Effector CD8-positive, alpha-beta T cell (primary cell): ENCODE data around the gene ADGRG3.

Experiments used
- DNase-seq: peaks from one replicate; lab custom pipeline; 2025; lab: John Stamatoyannopoulos, UW

Gene ADGRG3

DNA sequence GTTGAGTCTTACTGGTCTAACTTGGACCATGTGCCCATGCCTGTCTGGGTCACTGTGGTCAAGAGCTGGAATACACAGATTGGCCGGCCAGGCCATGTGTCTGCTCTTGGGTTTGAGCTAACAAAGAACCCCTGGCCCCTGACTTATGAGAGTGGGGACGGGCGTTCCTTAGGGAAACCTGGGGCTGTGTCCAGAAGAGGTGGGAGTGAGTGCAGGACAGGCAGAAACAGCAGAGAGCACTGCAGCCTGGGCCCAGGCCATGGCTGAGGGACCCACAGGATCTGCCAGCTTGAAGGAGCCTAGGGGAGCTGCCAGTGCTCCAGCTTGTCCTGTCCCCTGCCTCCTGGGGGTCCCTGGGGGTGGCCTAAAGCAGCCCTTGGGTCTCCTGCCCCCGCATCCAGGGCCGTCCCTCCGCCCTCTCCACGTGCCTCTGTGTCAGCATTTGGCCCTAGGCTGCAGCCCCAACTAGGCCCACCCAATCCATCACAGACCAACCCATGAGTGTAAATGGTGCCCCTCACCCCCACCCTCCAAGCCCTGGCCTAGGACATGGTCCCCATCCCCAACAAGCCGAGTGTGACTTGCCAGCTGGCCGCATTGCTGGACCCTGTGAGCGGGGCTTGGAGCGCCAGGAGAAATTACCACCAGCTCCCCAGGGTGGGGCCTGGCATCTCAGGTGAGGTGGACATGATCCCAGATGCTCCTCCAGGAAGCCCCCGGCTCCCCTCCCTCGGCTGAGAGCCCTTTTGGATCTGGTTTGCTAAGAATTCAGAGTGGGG lies 14.0 kb downstream of the ADGRG3 start:
- DNase-seq: no peak

DNA sequence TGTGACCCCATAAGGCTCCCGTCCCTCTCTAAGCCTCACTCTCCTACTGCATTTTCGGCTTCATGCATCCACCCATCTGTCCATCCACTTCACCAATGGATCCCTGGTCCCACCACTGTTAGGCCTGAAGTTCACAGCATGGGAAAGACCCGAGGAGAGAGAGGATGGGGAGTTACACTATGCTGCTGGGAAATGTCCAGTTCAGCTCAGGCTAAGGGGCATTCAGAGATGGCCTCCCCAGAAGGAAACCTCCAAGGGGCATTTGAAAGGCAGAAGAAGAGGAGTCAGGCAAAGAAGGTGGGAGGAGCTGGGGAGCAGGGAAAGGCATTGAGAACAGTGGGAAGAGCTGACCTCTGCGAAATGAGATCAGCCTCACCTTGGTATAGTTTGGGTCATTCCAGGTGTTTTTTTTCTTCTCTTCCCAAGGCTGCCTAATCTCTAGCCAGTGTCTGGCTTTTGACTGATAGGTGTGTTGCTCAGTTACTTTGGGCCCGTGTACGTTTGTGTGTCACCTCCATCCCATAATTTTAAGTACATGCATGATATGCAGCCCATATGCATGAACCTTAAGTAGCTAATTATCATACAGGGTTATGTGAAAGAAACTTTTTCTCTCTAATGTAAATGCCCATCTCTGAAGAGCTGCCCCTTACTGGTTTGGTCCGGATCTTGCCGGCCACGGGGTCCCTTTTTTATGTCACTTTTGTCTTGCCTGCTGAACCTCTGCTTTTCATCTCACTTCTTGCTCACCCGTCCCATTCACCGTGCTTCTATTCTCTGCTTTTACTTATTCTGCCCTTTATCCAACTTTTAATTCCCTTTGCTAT lies 14.9 kb downstream of the ADGRG3 start:
- no peak for DNase-seq

DNA sequence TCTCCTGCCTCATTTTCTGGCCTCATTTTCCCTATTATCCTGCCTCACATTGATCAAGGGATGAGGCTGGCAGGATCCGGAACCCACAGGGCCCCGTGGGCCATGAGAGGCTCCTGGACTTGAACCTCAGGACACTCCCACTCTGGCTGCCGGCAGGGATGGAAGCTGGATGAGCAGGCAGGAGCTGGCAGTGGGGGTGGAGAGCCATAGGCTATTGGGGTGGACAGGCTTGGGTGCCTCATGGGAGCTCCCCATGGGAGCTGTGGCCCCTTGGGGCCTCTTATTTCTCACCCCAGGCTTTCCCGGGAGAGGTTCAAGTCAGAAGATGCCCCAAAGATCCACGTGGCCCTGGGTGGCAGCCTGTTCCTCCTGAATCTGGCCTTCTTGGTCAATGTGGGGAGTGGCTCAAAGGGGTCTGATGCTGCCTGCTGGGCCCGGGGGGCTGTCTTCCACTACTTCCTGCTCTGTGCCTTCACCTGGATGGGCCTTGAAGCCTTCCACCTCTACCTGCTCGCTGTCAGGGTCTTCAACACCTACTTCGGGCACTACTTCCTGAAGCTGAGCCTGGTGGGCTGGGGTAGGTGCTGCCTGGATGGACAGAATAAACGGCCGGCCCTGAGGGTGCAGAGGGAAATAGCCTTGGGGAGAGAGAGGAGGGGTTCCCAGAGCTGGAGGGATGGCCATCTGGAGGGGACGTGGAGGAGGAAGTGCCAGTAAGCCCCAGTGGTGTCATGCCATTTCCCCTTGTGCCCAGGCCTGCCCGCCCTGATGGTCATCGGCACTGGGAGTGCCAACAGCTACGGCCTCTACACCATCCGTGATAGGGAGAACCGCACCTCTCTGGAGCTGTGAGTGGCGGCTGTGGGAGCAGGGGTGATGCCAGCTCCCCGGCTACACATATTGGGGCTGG lies 15.8 kb downstream of the ADGRG3 start:
- DNase-seq: no peak

DNA sequence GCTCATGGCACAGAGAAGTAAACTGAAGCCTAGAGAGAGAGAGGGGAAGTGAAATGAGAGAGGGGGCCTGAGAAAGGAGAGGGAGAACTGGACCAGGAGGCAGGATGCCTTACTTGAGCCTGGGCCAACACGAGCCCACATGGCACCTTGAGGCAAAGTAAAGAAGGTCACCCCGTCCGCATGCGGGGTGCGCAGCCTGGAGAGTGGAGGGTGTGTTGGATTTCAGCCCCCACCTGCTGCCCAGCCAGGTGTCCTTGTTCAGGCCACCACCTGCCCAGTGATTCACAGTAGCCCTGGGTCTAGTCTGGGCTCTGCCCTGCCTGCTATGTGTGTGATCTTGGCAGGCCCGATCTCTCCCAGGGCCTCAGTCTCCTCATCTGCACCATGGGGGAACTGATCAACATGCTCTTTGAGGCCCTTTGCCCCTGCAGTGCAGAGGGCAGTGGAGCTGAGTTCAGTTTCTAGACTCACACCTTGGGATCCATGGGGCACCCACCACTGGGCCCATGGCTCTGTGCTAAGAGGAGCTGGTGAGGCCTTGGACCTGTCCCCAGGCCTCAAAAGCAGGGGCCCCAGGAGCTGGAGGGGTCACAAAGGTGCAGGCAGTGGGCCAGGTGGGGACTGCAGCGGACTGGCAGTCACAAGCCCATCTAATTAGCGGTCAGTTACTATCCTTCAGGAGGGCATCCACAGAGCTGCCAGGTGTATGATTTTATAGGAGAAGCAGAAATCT lies 16.7 kb downstream of the ADGRG3 start:
- no peak for DNase-seq

DNA sequence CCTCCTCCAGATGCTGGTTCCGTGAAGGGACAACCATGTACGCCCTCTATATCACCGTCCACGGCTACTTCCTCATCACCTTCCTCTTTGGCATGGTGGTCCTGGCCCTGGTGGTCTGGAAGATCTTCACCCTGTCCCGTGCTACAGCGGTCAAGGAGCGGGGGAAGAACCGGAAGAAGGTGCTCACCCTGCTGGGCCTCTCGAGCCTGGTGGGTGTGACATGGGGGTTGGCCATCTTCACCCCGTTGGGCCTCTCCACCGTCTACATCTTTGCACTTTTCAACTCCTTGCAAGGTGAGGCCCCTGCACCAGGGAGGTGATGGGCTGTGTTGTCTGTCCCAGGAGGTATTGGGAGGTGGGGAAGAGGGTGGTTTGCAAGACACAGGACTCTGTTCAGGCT lies 17.5 kb downstream of the ADGRG3 start:
- no peak for DNase-seq

DNA sequence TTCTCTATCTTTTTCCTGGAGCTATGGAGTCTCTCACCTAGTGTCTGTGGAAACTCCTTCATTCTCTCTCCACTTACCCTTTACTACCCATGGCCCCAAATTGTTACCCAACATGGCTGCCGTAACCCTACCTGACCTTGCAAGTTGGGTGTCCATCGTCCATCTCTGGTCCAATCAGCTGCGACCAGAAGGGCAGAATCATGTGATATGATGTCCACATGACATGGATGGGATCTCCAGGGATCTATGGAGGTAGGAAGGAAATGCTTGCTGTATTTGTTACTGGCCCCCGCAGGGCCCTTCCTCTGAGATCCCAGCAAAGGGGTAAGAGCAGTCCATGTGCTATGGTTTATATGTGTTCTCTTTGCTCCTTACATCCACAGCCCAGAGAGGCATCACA lies 18.5 kb downstream of the ADGRG3 start:
- no peak for DNase-seq

DNA sequence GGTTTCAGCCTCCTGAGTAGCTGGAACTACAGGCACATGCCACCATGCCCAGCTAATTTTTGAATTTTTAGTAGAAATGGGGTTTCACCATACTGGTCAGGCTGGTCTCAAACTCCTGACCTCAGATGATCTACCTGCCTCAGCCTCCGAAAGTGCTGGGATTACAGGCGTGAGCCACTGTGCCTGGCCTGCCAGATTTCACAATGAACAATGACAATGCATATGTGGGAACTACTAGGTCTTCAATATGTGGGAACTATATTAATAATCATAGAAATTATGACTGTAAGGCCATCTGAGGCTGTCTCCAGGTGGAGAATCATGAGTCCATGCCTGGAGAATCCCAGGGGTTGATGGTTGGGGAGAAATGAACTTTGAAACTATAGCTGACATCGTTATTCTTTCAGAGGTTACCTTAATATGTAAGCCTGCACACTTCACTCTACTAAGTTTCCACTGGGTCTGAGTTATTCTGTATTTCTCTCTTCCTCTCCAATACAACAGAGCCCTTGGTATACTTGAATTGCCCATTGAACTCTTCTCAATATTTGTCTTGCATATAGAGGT lies 19.3 kb downstream of the ADGRG3 start:
- DNase-seq: no peak

DNA sequence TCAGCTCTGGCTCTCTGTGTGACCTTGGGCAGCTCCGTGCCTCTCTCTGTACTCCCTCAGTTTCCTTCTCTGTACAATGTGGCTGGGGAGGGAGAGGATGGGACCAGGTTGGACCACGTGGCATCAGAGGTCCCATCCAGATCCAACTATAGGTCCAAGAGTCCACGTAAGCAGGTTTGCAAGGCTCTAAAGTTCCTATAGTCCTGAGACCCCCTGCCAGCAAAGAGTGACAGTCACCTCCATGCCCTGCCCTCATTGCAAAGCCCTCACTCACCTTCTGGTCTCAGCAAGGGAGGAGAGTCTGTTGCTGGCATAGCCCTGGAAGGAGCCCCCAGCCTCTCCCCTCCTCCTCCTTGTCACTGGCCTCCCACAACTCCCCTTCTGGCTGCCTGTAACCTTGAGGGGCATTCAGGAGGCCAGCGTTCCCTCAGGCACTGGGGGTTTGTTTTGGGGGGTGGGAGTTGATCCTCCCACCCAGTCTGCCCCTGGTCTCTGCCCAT lies 20.4 kb downstream of the ADGRG3 start:
- DNase-seq: no peak

DNA sequence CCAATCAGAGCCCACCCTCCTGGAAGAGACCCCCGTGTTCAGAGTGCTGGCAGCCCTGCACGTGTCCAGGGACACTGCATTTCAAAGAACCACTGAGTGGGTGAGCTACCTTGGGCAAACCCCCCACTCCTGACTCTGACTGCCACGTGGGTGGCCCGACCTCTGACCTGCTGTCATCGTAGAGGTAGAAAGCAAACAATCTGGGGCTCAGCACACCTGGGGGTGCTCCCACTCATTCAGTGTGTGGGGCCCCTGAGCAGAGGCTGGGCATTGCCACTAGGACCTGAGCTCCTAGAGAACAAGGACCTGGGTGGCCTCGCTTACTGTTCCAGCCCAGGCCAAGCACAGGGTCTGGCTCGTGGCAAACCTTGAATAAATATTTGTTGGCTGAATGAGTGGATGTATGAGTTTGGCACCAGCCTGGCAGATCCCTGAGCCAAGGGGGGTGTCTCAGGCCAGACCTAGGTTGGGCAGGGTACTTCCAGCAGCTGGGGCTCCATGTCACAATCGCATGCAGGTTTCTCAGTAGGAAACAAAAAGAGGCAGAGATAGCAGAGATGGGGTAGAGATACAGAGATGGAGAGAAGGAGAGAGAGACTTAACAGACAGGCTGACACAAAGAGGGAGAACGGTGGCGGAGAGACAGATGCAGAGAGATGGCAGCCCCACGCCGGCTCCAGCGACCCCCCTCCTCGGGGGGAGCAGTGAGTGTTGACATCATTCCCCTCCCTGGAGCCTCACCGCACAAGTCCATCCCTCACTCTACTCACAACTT lies 21.1 kb downstream of the ADGRG3 start:
- DNase-seq: no peak

DNA sequence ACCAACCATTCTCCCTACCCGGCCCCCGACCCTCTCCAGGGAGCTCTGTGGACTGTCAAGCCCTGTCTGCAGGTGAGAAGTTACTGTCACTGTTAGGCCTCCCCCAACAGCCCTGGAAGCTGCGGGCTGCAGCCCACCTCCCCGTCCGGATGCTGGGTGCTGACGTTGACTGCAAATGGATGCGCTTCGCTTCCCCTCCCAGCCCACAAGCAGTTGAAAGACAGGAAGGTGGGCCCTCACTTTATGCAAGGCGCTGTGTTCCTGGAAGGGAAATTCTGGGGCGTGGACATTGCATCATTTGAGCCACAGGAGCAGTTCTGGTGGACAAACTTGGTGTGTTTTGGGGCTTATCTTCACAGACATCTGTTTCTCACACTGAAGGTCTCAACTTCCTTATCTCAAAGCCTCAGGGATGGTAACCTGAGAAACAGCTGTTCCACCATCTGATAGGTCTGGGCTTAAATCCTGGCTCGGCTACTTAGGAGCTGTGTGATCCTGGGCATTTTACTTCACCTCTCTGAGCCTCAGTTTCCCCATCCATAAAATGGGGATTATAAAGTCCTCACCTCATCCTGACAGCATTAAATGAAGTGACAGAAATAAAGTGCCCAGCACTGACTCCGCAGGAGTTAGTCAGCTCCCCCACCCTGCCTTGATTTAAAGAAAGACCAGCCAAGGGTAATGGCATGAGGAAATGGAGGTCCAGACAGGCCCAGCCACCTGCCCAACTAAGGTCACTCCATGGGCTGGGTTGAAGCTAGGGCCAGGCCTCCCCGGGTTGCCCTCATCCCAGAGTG lies 21.9 kb downstream of the ADGRG3 start:
- DNase-seq: peak; percentile 25

DNA sequence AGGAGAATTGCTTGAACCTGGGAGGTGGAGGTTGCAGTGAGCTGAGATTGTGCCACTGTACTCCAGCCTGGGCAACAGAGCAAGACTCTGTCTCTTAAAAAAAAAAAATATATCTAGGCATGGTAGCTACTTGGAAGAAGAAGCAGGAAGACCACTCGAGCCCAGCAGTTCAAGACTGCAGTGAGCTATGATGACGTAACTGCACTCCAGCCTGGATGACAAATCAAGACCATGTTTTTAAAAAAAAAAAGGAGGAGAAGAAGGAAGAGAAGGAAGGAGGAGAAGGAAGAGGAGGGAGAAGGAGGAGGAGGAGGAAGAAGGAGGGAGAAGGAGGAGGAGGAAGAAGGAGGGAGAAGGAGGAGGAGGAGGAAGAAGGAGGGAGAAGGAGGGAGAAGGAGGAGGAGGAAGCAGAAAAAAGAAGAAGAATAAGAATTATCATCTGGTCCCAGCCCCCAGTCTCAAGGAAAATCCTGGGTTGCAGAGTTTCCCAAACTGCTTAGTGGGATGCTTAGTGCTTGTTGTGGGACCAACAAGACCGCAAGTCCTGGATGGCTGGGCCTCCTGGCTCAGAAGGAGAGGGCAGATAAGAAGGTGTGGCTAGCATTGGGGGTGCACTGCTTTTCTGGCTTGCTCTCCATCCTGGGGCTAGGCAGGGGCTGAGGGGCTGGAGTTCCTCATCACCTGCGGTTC lies 22.8 kb downstream of the ADGRG3 start:
- DNase-seq: no peak

DNA sequence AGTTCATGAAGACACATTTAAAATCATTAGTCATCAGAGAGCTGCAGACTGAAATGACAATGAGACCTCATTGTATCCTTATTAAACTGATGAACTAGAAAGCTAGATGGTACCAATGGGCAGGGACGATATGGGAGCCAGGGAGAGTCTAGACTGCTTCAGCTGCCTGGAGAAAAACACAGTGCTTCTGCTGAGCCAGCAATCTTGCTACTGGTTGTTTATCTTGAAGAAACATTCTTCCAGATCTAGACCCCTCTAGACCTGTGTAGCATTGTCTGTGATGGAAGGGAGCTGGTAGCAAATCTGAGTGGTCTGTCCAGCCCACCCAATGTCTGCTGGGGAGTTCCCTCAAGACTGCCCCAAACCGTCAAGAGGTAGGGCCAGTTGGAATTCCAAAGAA lies 24.5 kb downstream of the ADGRG3 start:
- DNase-seq: no peak

DNA sequence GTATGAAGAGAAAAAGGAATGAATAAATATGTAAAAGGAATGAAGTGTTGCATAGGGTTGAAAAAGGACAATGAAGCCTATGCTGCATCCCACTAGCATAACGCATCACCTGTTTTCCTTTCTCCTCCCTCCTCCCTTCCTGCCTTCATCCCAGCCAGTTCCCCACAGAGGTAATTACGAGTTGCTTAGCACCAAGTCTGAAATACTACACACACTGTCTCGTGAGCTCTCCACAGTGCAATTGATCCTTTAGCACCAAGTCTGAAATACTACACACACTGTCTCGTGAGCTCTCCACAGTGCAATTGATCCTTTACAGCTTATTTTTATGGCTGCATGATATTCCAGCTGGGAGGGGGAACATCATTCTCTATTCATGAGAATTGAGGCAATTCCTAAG lies 25.4 kb downstream of the ADGRG3 start:
- DNase-seq: no peak

DNA sequence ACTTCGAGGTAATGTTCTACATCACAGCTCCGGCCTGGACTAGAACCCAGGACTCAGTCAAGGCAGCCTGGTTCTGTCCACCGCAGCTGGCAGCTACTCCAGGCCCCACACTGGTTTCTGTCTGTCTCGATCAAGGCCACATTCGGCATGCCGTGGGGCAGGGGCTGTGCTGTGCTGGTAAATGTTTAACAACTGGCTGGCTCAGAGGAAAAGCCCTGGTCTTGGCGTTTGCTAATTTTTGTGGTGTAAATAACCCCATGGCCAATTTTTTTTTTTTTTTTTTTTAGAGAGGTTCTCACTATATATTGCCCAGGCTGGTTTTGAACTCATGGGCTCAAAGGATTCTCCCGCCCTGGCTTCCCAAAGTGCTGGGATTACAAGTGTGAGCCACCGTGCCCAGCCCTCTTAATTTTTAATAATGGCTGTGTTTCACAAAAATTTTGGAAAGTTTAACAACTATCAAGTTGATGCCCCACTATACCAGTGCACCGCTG lies 26.2 kb downstream of the ADGRG3 start:
- DNase-seq: no peak

DNA sequence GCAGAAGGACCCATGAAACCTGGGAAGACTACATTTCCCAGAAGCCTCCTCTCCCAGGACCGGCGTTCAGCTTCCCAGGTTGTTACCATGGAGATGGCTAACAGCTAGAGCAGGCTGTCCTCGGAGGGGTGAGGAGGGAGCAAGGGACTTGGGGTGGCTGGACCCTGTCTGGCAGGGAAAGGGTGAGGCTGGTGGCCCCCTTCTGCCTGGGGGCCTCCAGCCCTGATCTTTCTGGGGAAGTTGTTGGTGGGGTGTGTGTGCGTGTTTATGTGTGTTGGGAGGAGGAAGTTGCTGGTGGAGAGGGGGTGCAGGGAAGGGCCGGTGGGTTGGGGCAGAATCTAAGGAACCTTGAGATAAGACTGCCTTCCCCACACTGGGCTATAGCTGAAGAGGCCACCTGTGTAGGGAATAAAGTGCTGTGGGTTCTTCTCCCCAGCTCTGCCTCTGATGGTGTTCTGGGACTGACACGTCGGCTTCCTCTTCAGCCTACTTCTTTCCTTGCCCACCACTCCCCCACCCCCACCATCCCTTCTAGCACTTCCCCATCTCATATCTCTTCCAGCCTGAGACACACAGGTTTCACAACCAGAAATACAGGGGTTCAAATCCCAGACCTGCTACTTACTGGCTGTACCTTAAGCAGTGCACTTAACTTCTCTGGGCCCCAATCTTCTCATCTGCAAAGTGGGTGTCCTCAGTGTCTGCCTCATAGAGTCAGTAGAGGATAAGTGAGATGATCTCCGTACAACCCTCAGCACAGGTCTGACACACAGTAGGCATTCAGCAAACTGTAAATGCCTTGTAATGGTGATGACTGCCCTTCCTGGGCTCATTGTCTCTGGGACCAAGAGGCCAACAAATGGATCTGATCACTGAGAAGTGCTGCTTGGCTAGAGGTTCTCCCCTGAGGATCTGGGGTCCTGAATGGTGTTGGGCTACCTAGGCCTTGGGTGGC lies 26.9 kb downstream of the ADGRG3 start, which contains the start of gene DRC7:
Gene DRC7 (plus strand): TSS at position 82 of the 955 bp plus-strand sequence. CDS start 3,144 bp downstream, outside the sequence.
- no peak for DNase-seq

DNA sequence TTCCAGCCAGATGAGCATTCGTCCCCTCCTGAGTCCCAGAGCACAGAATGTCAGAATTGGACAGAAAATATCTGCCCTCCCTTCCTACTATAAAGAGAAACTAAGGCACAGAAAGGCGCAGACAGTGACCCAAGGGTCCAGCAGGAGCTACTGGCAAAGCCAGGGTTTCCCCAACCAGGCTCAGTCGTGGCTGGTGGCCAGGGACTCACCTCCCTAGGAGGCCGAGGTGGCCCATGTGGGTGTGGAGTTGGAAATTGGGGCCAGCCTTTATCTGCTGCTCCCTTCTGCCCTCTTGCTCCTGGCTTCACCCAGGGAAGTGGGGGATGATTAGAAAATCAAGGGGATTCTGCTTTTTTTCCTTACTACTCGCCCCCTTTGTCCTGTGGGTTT lies 27.6 kb downstream of the ADGRG3 start:
- no peak for DNase-seq

DNA sequence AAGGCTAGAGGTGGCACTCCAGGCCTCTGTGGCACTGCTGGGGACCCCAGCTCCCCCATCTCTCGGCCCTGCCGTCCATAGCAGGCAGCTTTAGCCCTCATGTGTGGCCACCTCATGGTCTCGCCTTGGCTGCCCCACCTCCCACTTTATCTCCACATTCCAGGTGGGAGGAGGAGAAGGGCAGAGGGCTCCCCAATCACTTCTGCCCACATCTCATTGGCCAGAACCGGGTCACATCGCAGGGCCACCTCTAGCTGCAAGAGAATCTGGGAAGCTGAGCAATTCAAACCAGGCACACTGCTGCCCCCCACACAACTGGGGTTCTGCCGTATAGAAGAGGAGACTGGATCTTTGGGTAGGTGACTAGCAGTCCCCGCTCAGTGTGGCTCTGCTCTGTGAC lies 28.1 kb downstream of the ADGRG3 start:
- no peak for DNase-seq
